Stimulated activated CD4-positive, alpha-beta T cell treated with anti-CD3 and anti-CD28 coated beads, Interleukin-4, amount 100 ng/mL, for 4 hours (primary cell): ENCODE results near the gene NXN.
"Not testable (repeated sequence)": the region's sequence is repeated elsewhere in the genome, so short reads cannot be mapped to it uniquely, and the experiment has no call there.

Experiments
- DNase-seq, 2 experiments: peaks; one replicate each; pipeline ENCODE4 v3.0.0-alpha.2; 2020

The NXN gene

DNA sequence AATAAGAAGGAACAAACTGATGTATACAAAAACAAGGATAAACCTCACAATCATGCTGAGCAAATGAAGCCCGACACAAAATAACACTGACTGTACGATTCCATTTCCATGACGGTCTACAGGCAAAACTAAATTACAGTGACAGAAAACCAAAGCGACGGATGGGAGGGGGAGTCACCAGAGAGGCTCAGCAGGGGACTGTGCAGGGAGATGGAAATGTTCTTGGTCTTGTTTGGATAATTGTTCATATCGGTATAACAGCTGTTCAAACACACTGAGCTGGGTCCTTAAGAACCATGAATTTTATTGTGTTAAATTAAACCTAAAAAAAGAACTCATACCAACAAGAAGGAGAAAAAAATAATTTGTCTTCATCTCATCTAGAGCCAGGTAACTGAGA, 97.8 kb downstream of the NXN start:
- DNase-seq, result no peak

- DNase-seq, result no peak
These were observed 98.9 kb downstream of the NXN start for GRCh38 chr17:880443-881269.

- DNase-seq, result peak; percentile 53 to 61
These were observed 99.8 kb downstream of the NXN start for GRCh38 chr17:879546-880442.

- DNase-seq, result no peak
These were observed 101.9 kb downstream of the NXN start for GRCh38 chr17:877630-878029.

GRCh38 chr17:876272-876671, 103.3 kb downstream of the NXN start:
- DNase-seq, result no peak

- not testable (repeated sequence) for DNase-seq
These were observed 105.0 kb downstream of the NXN start for GRCh38 chr17:874590-874989.

- no peak for DNase-seq
These were observed 106.7 kb downstream of the NXN start for GRCh38 chr17:872855-873254.

DNA sequence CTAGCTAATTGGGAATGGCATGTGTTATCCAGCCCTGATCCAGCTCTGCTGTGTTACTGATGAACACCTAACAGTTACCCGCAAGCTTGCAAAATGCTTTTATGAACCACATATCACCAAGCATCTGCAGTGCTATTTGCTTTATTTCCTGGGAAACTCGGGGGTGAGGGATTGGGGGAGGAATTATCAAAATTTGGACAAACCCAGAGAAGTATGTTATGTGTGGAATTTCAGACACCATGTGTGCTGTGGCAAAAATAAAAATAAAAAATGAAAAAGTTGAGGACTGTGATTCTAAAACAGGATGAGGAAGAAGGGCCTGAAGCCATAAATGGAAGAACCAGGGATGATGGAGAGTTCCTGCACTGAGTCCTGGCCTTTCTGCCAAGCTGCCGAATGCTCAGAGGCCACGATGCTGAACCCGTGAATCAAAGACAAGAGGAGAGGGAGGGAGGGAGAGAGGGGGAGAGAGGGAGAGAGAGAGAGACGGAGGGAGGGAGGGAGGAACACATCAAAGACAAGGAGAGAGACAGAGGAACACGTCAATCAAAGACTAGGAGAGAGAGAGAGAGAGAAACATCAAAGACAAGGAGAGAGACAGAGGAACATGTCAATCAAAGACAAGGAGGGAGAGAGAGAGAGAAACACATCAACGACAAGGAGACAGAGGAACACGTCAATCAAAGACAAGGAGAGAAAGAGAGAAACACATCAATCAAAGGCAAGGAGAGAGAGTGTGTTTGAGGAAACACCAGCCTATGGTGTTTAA, 107.6 kb downstream of the NXN start:
- no peak for DNase-seq

GRCh38 chr17:869567-870525, 109.7 kb downstream of the NXN start:
- DNase-seq, result no peak

- no peak for DNase-seq
These were observed 110.5 kb downstream of the NXN start for GRCh38 chr17:869086-869485.

GRCh38 chr17:867896-868489, 111.6 kb downstream of the NXN start:
- no peak for DNase-seq

DNA sequence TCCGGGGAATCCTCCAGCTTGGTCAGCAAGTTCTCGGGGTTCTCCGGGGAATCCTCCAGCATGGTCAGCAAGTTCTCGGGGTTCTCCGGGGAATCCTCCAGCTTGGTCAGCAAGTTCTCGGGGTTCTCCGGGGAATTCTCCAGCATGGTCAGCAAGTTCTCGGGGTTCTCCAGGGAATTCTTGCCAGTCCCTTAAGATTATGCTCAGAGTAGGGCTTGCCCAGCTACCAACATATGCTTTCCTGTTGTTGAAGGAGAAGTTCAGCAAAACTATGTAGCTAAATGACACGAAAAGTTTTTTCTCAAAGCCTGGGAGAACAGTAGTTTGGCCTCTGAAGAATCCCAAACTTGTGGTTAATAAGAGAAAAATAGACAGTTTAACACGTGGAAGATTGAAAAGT, 112.3 kb downstream of the NXN start:
- DNase-seq, result not testable (repeated sequence)

GRCh38 chr17:866568-867103, 112.9 kb downstream of the NXN start:
- no peak for DNase-seq

GRCh38 chr17:864315-864714, 115.3 kb downstream of the NXN start:
- DNase-seq, result no peak

- DNase-seq, result no peak
These were observed 115.7 kb downstream of the NXN start for GRCh38 chr17:863880-864279.

DNA sequence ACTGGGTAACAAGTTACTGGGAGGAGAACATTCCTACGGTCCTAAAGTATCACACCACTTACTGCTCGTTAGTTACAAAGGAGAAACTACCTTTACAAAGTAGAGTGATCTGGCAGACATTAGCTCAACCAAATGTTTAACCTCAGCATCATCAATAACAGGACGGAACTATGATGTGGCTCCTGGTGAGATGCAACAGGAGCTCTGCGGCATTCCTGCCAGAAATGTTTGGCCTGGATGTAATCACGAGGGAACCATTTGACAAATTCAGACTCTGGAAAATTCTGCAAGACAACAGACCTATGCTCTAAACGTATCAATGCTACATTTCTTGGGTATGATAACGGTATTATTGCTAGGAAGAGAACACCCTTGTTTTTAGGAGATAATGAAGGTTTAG, 117.0 kb downstream of the NXN start:
- no peak for DNase-seq

DNA sequence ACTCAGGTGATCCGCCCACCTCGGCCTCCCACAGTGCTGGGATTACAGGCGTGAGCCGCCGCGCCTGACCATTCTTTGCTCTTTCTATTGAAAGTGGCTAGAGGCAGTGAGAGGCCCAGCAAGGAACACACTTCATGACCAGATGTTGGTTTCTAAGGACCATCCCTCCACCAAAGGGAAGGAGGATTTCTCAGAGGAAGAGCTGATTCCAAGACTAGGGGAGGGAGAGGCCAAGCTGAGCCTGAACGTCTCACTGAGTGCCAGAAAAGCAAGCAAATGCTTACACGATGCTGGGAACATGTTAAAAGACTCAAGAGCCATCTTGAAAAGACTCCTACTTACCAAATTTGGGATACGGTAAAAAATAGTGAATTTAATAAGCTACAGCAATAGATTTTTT, 118.2 kb downstream of the NXN start:
- no peak for DNase-seq

DNA sequence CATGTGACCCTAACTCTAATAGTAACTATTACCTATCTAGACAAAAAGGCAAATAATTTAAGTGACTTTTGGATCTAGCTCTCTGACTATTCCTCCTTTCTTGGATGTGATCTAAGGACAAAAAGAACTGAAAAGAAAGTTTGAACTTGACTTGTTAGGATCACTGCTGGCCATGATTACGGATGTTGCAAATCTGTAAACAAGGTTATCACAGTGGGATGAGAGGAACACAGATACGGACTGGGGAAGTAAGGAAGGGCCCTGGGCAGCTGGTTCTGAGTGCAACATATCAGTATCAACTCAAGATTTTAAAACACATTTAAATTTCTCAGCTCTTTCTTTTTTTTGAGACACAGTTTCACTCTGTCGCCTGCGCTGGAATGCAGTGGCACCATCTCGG, 118.8 kb downstream of the NXN start:
- no peak for DNase-seq

DNA sequence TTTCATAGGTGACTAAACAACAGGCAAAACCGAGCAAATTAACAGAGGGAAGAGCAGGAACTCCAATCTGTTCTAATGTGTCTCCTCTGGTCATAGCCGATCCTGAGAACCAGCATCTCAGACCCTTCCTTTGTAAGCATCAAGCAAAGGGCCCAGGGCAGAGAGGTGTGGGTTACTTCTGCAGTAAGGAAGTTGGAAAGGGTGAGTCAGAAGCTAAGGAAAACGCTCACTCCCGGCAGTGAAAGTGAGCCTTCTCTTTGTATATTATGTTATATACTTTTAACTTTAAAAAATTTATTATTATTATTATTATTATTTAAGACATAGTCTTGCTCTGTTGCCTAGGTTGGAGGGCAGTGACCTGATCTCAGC, 119.8 kb downstream of the NXN start:
- DNase-seq, result no peak

DNA sequence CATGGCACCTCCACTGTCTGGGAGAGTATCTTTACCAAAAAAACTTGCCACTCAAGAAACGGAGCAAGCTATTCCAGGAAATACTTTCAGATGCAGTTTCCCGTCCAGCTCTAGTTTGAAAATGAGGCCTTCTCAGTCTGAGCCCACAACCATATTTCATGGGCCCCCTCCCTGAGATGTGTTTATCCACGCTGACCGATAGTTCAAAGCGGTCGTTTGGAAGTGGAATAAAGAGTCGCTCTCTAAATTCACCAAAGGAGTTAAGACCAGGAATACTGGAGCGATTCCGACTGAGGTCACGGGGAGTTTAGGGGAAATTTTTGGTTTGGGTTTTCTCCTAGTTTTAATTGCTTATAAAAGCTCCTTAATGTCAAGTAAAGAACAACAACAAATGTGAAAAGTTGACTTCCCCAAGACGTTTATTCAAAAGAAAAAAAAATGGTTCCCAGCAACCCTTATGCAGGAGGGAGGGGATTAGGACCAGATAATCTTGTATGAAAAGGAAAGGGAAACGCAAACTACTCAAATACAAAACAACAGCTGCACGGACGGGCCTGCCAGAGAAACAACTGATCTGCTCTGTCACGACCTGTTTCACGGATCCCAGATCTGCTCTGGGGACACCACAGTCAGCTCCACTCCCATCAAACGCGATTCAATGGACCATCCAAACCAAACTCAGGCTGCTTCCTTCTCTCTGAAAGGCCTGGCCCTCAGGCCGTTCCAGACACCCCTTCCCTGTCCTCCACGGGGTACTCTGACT, 120.3 kb downstream of the NXN start:
- no peak for DNase-seq

- DNase-seq, result no peak
These were observed 123.4 kb downstream of the NXN start for GRCh38 chr17:856149-856548.
